ENCODE measurements around the gene WRAP73.

Gene WRAP73

DNA sequence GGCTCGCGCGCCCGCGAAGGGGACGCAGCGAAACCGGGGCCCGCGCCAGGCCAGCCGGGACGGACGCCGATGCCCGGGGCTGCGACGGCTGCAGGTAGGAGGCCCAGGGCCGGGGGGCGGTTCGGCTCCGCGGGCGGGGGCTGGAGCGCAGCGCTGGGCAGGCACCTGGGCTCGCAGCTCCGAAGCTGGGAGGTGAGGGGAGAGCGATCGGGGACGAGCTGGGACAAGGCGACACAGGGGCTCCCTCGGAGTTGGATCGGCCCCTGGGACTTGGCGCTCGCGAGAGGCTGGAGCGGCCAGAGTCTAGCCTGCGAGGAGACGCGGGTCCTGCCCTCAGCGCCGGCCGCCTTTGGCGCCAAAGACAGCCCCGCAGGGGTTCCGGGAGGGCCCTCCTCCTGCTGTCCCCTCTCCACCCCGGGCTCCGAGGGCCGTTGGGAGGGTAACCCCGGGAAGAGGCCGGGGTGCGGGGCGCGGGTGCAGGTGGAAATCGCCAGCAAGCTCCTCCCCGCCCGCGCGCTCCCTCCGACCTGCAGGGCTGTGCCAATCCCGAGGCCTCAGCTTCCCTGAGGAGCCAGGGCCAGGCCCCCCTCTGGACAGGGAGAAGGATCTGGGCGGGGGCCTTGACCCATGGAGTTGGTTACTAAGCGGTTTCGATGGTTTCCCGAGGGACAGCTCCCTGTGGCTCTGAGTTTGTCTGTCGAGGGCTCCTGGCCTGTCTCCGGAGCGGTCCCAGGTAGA is 2.8 kb upstream of the WRAP73 start:
- TF ChIP-seq, protein P1, sequence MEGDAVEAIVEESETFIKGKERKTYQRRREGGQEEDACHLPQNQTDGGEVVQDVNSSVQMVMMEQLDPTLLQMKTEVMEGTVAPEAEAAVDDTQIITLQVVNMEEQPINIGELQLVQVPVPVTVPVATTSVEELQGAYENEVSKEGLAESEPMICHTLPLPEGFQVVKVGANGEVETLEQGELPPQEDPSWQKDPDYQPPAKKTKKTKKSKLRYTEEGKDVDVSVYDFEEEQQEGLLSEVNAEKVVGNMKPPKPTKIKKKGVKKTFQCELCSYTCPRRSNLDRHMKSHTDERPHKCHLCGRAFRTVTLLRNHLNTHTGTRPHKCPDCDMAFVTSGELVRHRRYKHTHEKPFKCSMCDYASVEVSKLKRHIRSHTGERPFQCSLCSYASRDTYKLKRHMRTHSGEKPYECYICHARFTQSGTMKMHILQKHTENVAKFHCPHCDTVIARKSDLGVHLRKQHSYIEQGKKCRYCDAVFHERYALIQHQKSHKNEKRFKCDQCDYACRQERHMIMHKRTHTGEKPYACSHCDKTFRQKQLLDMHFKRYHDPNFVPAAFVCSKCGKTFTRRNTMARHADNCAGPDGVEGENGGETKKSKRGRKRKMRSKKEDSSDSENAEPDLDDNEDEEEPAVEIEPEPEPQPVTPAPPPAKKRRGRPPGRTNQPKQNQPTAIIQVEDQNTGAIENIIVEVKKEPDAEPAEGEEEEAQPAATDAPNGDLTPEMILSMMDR (conservative IDR thresholded peaks at IDR 0.05; ENCODE audit: low read depth, low read length) = no peak
- no peak overlapping the region for H3K4me3 ChIP-seq (ENCODE audit: low read length)
- DNase-seq (ENCODE audit: low read depth) = no peak

DNA sequence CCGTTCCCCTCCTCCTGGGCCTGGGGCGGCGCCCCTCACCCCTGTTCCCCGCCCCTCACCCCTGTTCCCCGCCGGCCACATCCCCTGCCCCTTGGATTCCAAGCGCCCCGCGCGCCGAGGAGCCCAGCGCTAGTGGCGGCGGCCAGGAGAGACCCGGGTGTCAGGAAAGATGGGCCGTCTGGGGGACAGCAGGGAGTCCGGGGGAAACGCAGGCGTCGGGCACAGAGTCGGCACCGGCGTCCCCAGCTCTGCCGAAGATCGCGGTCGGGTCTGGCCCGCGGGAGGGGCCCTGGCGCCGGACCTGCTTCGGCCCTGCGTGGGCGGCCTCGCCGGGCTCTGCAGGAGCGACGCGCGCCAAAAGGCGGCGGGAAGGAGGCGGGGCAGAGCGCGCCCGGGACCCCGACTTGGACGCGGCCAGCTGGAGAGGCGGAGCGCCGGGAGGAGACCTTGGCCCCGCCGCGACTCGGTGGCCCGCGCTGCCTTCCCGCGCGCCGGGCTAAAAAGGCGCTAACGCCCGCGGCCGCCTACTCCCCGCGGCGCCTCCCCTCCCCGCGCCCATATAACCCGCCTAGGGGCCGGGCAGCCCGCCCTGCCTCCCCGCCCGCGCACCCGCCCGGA is 2.1 kb upstream of the WRAP73 start, which contains the start of gene TP73:
Gene TP73, plus strand, starts transcription at position 587 of the 618 bp plus-strand sequence. CDS start 29,850 bp downstream, outside the sequence.
- H3K4me3 ChIP-seq (ENCODE audit: low read length) = no peak within 1 kb of the TSS
- TF ChIP-seq, protein P1 (conservative IDR thresholded peaks at IDR 0.05; ENCODE audit: low read depth, low read length) = no peak
- DNase-seq (ENCODE audit: low read depth) = no peak

DNA sequence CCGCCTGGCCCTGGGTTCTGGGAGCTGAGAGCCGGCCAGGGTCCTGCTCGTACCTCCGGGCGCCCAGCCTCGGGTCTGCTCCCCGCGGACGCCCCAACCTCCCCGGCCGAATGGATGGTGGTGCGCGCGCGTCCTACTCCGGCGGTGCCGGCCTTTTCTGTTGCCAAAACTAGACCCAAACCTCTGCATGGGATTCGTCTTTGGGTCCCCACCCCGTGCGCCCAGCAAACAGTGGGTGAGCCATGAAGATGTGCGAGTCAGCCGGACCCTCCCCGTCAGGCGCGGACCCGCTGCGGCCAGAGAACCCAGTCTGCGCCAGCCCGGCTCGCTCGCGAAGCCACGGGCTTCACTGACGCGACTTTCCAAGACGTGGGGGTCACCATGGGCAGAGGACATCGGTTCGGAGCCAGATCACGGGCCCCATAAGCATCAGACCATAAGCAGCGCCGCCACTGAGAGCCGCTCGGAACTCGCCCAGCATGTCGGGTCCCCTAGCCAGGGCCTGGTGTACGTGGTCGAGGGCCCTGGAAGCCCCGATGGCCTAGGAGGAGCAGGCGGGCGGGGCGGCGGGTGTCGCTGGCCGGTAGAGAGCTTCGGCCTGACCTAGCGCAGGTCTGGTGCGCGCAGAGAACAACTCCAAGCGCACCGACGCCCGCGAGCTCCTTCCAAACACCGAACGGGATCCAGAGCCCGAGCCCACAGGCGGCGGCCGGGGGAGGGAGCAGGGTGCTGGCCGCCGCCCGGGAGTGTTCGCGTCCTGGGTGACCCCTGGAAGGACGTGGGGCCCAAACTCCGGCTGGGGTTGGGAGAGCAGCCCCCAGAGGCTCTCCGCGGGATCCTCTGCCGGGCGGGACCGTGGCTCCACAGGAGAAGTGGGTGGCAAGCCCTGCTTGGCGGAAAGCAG is 1.4 kb upstream of the WRAP73 start:
- TF ChIP-seq, protein P1 (conservative IDR thresholded peaks at IDR 0.05; ENCODE audit: low read depth, low read length) = no peak
- H3K4me3 ChIP-seq (ENCODE audit: low read length) = no peak overlapping the region
- no peak for DNase-seq (ENCODE audit: low read depth)

DNA sequence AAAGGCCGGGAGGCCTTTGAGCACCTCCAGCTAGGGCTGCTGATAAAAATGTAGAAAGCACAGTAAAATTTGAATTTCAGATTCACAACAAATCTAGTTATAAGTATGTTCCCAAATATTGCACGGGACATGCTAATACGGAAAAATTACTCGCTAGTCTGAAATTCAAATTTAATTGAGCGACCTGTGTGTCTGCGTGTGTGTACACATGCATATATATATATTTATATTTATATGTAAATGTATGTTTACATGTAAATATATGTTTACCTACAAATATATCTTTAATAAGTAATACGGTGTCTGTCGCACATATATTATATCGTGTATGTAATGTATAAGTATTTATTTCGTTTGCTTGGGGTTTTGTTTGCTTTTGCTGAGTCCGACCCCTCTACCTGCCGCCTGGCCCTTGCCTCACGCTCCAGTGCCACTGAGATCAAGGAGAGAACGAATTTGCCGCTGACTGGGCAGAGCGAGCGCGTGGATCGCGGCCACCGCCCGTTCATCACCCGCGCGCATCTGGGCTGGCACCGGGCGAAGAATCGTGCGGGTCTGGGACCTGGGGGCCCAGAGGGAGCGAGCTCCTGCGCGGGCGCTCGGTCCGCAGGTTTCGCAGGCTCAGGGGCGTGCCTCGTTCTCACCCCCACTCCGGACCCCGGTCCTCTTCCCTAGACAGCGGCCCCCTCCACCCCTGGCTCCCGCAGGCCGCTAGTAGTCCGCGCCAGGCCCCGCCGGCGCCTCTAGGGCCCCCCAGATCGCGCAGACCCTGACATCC is 534 bp upstream of the WRAP73 start:
- TF ChIP-seq, protein P1 (conservative IDR thresholded peaks at IDR 0.05; ENCODE audit: low read depth, low read length) = no peak
- no peak overlapping the region for H3K4me3 ChIP-seq (ENCODE audit: low read length)
- no peak for DNase-seq (ENCODE audit: low read depth)

DNA sequence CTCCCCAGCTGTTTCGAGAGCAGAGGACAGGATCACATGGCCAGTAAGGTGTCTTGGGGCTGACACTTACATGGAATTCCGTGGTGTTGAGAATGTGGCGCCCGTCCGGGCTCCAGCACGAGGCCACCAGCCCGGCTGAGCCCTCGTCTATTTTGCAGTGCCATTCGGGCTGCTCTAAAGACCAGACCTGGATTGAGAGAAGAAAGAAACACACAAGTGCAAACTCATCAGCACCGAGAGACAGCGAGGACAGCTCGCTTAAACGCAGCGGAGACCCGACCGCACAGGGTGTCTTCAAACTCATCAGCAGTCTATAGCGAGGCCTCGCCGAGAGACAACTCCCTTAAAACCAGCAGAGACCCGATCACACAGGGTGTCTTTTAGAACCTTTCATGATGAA is 3.3 kb downstream of the WRAP73 start:
- DNase-seq (ENCODE audit: low read depth) = no peak
- no peak overlapping the region for H3K4me3 ChIP-seq (ENCODE audit: low read length)
- TF ChIP-seq, protein P1 (conservative IDR thresholded peaks at IDR 0.05; ENCODE audit: low read depth, low read length) = no peak

DNA sequence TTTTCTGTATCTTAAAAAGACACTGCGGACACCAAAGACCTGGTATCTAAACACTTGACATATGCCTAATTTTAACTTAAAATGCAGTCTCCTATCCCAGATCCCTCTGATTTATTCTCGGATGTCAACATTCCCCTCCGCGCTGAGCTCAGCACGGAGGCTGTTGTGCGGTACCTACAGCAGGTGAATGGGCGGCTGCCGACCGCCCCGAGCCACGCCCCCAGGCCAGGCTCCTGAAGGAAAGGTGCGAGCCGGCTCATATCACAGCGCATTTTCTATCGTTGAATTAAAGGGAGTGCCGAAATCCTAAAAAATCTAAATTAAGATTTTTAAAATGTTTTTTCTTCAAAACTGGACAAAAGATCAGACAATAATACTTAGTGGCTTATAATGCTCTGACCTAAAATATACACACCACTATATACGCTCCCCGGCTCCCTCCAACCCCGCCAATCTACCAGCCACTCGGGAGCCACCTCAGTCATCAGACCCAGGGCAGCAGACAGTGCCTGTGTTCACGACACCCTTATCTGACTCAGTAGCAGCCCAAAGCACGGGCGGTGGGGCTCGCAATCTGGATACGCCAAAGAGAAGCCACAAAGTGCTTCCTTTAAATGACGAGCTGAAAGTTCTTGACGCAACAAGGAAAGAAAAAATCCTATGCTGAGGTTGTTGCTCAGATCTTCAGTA is 4.1 kb downstream of the WRAP73 start:
- DNase-seq (ENCODE audit: low read depth) = no peak
- TF ChIP-seq, protein P1 (conservative IDR thresholded peaks at IDR 0.05; ENCODE audit: low read depth, low read length) = no peak
- H3K4me3 ChIP-seq (ENCODE audit: low read length) = no peak overlapping the region

Data from retinal pigment epithelial cell (primary cell).